OCI-LY1 (cell line): ENCODE measurements around the gene DNAJB11.

Experiments
- H2AFZ ChIP-seq: fragments of 200-600 bp; sonication (generic), shearing (Covaris generic); 2 replicates; pipeline ENCODE4 v1.6.0; 2014; ENCODE audit warnings: antibody characterized with exemption, mild to moderate bottlenecking, low read length
- H3F3A ChIP-seq: fragments of 200-600 bp; sonication (generic), shearing (Covaris generic); 2 replicates; pipeline ENCODE4 v1.6.0; 2014; ENCODE audit warnings: mild to moderate bottlenecking, antibody characterized with exemption, low read length, moderate library complexity; ENCODE audit not compliant: insufficient read depth
- H3K27ac ChIP-seq: fragments of 200-600 bp; sonication (generic); 2 replicates; pipeline ENCODE4 v1.5.1; 2014; ENCODE audit warnings: low read length, mixed run types, mild to moderate bottlenecking, low read depth; ENCODE audit not compliant: poor library complexity, severe bottlenecking
- H3K27me3 ChIP-seq: fragments of 200-600 bp; sonication (generic); 2 replicates; pipeline ENCODE4 v1.6.0; 2014; ENCODE audit warnings: antibody characterized with exemption, mild to moderate bottlenecking, low read length, moderate library complexity; ENCODE audit not compliant: insufficient read depth
- H3K36me3 ChIP-seq: fragments of 200-600 bp; sonication (generic); 2 replicates; pipeline ENCODE4 v1.6.1; 2014; ENCODE audit warnings: mild to moderate bottlenecking, antibody characterized with exemption, low read length, moderate library complexity, mixed read lengths; ENCODE audit not compliant: insufficient read depth
- H3K4me1 ChIP-seq: fragments of 200-600 bp; sonication (generic); 2 replicates; pipeline ENCODE4 v1.5.1; 2014; ENCODE audit warnings: mild to moderate bottlenecking, low read length, moderate library complexity; ENCODE audit not compliant: insufficient read depth, severe bottlenecking
- H3K4me2 ChIP-seq: fragments of 200-600 bp; sonication (generic), shearing (Covaris generic); 2 replicates; pipeline ENCODE4 v1.6.1; 2014; ENCODE audit warnings: low read length
- H3K4me3 ChIP-seq: fragments of 200-600 bp; sonication (generic); 2 replicates; pipeline ENCODE4 v1.5.1; 2014; ENCODE audit warnings: low read length, low read depth, mild to moderate bottlenecking, mixed read lengths; ENCODE audit not compliant: poor library complexity, severe bottlenecking
- H3K79me2 ChIP-seq: fragments of 200-600 bp; shearing (Covaris generic); 2 replicates; pipeline ENCODE4 v1.6.1; 2016; ENCODE audit warnings: mixed run types, low read length, mixed read lengths; ENCODE audit not compliant: insufficient read depth
- H3K9ac ChIP-seq: fragments of 200-600 bp; sonication (generic), shearing (Covaris generic); 2 replicates; pipeline ENCODE4 v1.6.1; 2014; ENCODE audit warnings: mild to moderate bottlenecking, low read length, mixed read lengths
- H3K9me2 ChIP-seq: fragments of 200-600 bp; sonication (generic), shearing (Covaris generic); 2 replicates; pipeline ENCODE4 v1.6.1; 2014; ENCODE audit warnings: low read depth, mild to moderate bottlenecking, low read length, mixed read lengths
- H3K9me3 ChIP-seq: fragments of 200-600 bp; shearing (Covaris generic); 2 replicates; pipeline ENCODE4 v1.6.1; 2014; ENCODE audit warnings: low read length, mixed read lengths
- H4K20me1 ChIP-seq: fragments of 200-600 bp; sonication (generic), shearing (Covaris generic); 2 replicates; pipeline ENCODE4 v1.6.0; 2016; ENCODE audit warnings: mild to moderate bottlenecking, low read length; ENCODE audit not compliant: insufficient read depth
- EZH2 ChIP-seq: fragments of 200-600 bp; sonication (generic), shearing (Covaris generic); IDR thresholded peaks from 2 replicates; pipeline ENCODE4 v1.8.0; 2017; ENCODE audit warnings: borderline replicate concordance, mixed run types, mild to moderate bottlenecking, antibody characterized with exemption, low read length, moderate library complexity, mixed read lengths
- TF ChIP-seq, protein P1 (sequence below): fragments of 200-600 bp; sonication (generic), shearing (Covaris generic); IDR thresholded peaks from 2 replicates; pipeline ENCODE4 v1.5.1; 2017; ENCODE audit warnings: mild to moderate bottlenecking, antibody characterized with exemption, low read length, moderate library complexity, mixed read lengths

Gene DNAJB11

GRCh38 chr3:186532598-186533072, 37.9 kb upstream of the DNAJB11 start:
- Histone ChIP-seq H3K4me2 (peak overlapping the region; percentile 60), H3K9ac (peak overlapping the region; percentile 70)

DNA sequence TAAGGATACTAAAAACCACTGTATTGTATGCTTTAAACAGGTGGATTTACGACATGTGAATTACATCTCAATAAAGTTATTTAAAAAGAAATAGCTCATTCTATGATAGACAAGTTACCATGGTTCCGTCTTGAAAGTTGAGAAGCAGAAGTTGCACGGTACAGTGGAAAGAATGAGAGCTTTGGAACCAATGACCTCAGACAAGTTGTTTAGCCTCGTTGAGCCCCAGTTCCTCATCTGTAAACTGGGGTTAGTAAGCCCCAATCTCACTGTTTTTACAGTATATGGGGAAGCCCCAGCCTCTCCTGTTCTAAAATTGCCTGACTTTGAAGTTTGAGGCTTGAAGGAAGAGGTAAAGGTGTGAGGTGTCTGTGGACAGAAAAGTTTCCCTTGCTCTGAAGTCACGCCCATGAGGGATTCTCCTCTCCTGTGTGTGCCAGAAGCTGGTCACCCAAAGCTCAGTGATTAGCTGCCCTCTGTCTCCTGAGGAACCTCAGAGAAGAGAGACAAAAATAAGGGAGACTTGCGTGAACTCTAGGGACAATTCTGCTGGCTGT, 36.3 kb upstream of the DNAJB11 start:
- Histone ChIP-seq H3F3A (peaks cover 15% of the 10 kb centered on the region; the same call in 1 of the 2 replicates), H3K9me3 (no peaks in the 10 kb centered on the region), H2AFZ (no peak overlapping the region), H3K4me2 (peak overlapping the region; percentile 60), H4K20me1 (no peaks in the 10 kb centered on the region), H3K27me3 (no peaks in the 10 kb centered on the region), H3K27ac (peak overlapping the region; percentile 98), H3K79me2 (no peaks in the 10 kb centered on the region), H3K4me3 (peak overlapping the region; percentile 24), H3K9me2 (no peaks in the 10 kb centered on the region), H3K4me1 (peaks cover 78% of the 10 kb centered on the region), H3K9ac (peak overlapping the region; percentile 61), H3K36me3 (peaks cover 5% of the 10 kb centered on the region; the same call in 1 of the 2 replicates)
- TF ChIP-seq, protein P1, sequence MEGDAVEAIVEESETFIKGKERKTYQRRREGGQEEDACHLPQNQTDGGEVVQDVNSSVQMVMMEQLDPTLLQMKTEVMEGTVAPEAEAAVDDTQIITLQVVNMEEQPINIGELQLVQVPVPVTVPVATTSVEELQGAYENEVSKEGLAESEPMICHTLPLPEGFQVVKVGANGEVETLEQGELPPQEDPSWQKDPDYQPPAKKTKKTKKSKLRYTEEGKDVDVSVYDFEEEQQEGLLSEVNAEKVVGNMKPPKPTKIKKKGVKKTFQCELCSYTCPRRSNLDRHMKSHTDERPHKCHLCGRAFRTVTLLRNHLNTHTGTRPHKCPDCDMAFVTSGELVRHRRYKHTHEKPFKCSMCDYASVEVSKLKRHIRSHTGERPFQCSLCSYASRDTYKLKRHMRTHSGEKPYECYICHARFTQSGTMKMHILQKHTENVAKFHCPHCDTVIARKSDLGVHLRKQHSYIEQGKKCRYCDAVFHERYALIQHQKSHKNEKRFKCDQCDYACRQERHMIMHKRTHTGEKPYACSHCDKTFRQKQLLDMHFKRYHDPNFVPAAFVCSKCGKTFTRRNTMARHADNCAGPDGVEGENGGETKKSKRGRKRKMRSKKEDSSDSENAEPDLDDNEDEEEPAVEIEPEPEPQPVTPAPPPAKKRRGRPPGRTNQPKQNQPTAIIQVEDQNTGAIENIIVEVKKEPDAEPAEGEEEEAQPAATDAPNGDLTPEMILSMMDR: no peak
- no peak for TF ChIP-seq EZH2

More at GRCh38 chr3:186532598-186533072, 37.9 kb upstream of the DNAJB11 start:
- no peak overlapping the region for H2AFZ ChIP-seq
- H3K4me1 ChIP-seq: peaks cover 84% of the 10 kb centered on the region
- no peaks in the 10 kb centered on the region for H3K9me3 ChIP-seq
- TF ChIP-seq EZH2: no peak
- TF ChIP-seq, protein P1: no peak
- H4K20me1 ChIP-seq: no peaks in the 10 kb centered on the region
- H3K27ac ChIP-seq: peak overlapping the region; percentile 98
- no peaks in the 10 kb centered on the region for H3K36me3 ChIP-seq
- no peaks in the 10 kb centered on the region for H3K9me2 ChIP-seq
- H3F3A ChIP-seq: peaks cover 15% of the 10 kb centered on the region; the same call in 1 of the 2 replicates
- H3K79me2 ChIP-seq: no peaks in the 10 kb centered on the region
- H3K27me3 ChIP-seq: no peaks in the 10 kb centered on the region
- H3K4me3 ChIP-seq: peak overlapping the region; percentile 20

- H3K9ac ChIP-seq: no peak overlapping the region; the same call in 1 of the 2 replicates
- H3K4me3 ChIP-seq: no peak overlapping the region
- no peaks in the 10 kb centered on the region for H3K27me3 ChIP-seq
- peak overlapping the region; percentile 55 for H3K27ac ChIP-seq
- H3K79me2 ChIP-seq: no peaks in the 10 kb centered on the region
- peaks cover 62% of the 10 kb centered on the region for H3K4me1 ChIP-seq
- no peaks in the 10 kb centered on the region for H3K9me3 ChIP-seq
- H3F3A ChIP-seq: peaks cover 15% of the 10 kb centered on the region; the same call in 1 of the 2 replicates
- no peaks in the 10 kb centered on the region for H4K20me1 ChIP-seq
- peaks cover 5% of the 10 kb centered on the region; the same call in 1 of the 2 replicates for H3K36me3 ChIP-seq
- TF ChIP-seq, protein P1: no peak
- H2AFZ ChIP-seq: no peak overlapping the region
- H3K4me2 ChIP-seq: no peak overlapping the region
- H3K9me2 ChIP-seq: no peaks in the 10 kb centered on the region
These were observed 33.4 kb upstream of the DNAJB11 start for GRCh38 chr3:186536883-186537844.
